SK-N-SH treated with all-trans-retinoic acid at 6 μM for 48 hours (cell line): ENCODE measurements around the gene SEBOX.

ENCODE experiments used
- ESRRG ChIP-seq: fragments of 250-450 bp; sonication (Bioruptor Pico); IDR thresholded peaks from 2 replicates; pipeline ENCODE4 v1.6.1; 2021; ENCODE audit warnings: mild to moderate bottlenecking
- ISL1 ChIP-seq: fragments of 250-450 bp; sonication (Bioruptor Pico); IDR thresholded peaks from 2 replicates; pipeline ENCODE4 v2.1.2; 2022; ENCODE audit warnings: mild to moderate bottlenecking, moderate library complexity

GRCh38 chr17:28325211-28325610, 39.8 kb downstream of the SEBOX start:
- TF ChIP-seq ISL1 (CRISPR knock-in tag) (no peak), ESRRG (CRISPR knock-in tag) (no peak)
